Measurements from ENCODE around the gene PNMA8B.

DNA sequence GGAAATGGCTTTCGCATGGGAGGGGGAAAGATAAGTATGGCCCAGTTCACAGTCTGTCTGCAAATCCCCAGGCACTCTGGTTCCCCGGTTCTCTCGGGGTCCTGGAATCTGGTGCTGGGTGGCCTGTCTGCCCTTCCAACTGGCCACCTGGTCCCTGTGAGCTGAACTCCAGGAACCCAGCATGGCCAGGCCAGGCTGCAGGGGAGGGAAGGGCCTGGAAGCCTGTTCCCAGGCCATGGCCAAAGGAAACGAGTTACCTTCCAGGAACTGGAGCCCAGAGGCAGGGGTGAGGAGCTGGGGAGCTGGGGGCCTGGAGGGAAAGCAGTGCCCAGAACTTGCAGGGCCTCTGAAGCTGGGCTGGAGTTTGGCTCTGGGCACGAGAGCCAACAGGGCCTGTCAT lies 47.8 kb downstream of the PNMA8B start:
- TF ChIP-seq SIN3A (IDR thresholded peaks at IDR 0.05; ENCODE audit: borderline replicate concordance, insufficient read depth, low read depth, low read length) (no peak), TCF7L2 (IDR thresholded peaks at IDR 0.05; ENCODE audit: low read depth, low read length) (no peak), POLR2AphosphoS5 (IDR thresholded peaks at IDR 0.05; ENCODE audit: low read depth, low read length) (no peak)
- TF ChIP-seq, protein P1, sequence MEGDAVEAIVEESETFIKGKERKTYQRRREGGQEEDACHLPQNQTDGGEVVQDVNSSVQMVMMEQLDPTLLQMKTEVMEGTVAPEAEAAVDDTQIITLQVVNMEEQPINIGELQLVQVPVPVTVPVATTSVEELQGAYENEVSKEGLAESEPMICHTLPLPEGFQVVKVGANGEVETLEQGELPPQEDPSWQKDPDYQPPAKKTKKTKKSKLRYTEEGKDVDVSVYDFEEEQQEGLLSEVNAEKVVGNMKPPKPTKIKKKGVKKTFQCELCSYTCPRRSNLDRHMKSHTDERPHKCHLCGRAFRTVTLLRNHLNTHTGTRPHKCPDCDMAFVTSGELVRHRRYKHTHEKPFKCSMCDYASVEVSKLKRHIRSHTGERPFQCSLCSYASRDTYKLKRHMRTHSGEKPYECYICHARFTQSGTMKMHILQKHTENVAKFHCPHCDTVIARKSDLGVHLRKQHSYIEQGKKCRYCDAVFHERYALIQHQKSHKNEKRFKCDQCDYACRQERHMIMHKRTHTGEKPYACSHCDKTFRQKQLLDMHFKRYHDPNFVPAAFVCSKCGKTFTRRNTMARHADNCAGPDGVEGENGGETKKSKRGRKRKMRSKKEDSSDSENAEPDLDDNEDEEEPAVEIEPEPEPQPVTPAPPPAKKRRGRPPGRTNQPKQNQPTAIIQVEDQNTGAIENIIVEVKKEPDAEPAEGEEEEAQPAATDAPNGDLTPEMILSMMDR (IDR thresholded peaks at IDR 0.05), result no peak
- TF ChIP-seq, protein P2, sequence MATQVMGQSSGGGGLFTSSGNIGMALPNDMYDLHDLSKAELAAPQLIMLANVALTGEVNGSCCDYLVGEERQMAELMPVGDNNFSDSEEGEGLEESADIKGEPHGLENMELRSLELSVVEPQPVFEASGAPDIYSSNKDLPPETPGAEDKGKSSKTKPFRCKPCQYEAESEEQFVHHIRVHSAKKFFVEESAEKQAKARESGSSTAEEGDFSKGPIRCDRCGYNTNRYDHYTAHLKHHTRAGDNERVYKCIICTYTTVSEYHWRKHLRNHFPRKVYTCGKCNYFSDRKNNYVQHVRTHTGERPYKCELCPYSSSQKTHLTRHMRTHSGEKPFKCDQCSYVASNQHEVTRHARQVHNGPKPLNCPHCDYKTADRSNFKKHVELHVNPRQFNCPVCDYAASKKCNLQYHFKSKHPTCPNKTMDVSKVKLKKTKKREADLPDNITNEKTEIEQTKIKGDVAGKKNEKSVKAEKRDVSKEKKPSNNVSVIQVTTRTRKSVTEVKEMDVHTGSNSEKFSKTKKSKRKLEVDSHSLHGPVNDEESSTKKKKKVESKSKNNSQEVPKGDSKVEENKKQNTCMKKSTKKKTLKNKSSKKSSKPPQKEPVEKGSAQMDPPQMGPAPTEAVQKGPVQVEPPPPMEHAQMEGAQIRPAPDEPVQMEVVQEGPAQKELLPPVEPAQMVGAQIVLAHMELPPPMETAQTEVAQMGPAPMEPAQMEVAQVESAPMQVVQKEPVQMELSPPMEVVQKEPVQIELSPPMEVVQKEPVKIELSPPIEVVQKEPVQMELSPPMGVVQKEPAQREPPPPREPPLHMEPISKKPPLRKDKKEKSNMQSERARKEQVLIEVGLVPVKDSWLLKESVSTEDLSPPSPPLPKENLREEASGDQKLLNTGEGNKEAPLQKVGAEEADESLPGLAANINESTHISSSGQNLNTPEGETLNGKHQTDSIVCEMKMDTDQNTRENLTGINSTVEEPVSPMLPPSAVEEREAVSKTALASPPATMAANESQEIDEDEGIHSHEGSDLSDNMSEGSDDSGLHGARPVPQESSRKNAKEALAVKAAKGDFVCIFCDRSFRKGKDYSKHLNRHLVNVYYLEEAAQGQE (IDR thresholded peaks at IDR 0.05; ENCODE audit: insufficient read depth in 1 of 2, low read depth in 2 of 2, low read length in 1 of 2), result no peak

Data from Panc1 (cell line).